B cell (primary cell): ENCODE results near the gene MTCL3.

Experiments used
- ATAC-seq: fragments of 200-7000 bp; cut with Tn5 transposase; one replicate; pipeline ENCODE4 v1.10.0; 2021; ENCODE audit warnings: low read depth, mild to moderate bottlenecking, moderate number of reproducible peaks, moderate library complexity
- CTCF ChIA-PET: fragments of 350-600 bp; sonication (Branson Sonifier 250); formaldehyde crosslinking; loops from one replicate; lab custom pipeline; 2021; ENCODE audit warnings: antibody characterized with exemption, inconsistent platforms; lab: Charles Lee
- POLR2A ChIA-PET: fragments of 350-600 bp; sonication (Branson Sonifier 250); formaldehyde crosslinking; loops from one replicate; lab custom pipeline; 2021; ENCODE audit warnings: antibody characterized with exemption; lab: Charles Lee
- DNase-seq: peaks from one replicate; pipeline ENCODE4 v3.0.0; 2013
- H2AFZ ChIP-seq: 2 replicates; pipeline ENCODE4 v1.6.1; 2012; ENCODE audit warnings: mild to moderate bottlenecking, low read depth, low read length; ENCODE audit not compliant: insufficient read depth, poor library complexity, severe bottlenecking
- H3K27ac ChIP-seq, 2 donors: 1 replicate in 1 of 2; 2 replicates in 1 of 2; pipeline ENCODE4 v1.5.1; 2012 to 2013; ENCODE audit warnings: low read length in 2 of 2, mild to moderate bottlenecking in 2 of 2, moderate library complexity in 1 of 2
- H3K27me3 ChIP-seq, 4 experiments: fragments of 200-600 bp in 1 of 4; sonication (generic) in 1 of 4; replicated peaks in 1 of 4; 1 replicate in 2 of 4; 2 replicates in 2 of 4; pipeline versions ENCODE4 v1.6.1 to v1.7.0; 2013 to 2016; ENCODE audit warnings: low read length in 3 of 4, mild to moderate bottlenecking in 2 of 4, mixed read lengths in 1 of 4, moderate library complexity in 1 of 4; ENCODE audit not compliant: insufficient read depth in 4 of 4, control insufficient read depth in 3 of 4; ENCODE audit errors: control extremely low read depth in 1 of 4
- H3K36me3 ChIP-seq, 2 experiments: replicated peaks in 1 of 2; 1 replicate in 1 of 2; 2 replicates in 1 of 2; pipeline versions ENCODE4 v1.6.1 to v1.7.1; 2013; ENCODE audit warnings: low read length in 1 of 2; ENCODE audit not compliant: insufficient read depth in 2 of 2, control insufficient read depth in 1 of 2; ENCODE audit errors: control extremely low read depth in 1 of 2, extremely low read depth in 1 of 2
- H3K4me1 ChIP-seq, 2 donors: fragments of 200-600 bp in 1 of 2; sonication (generic) in 1 of 2; 1 replicate in 1 of 2; 2 replicates in 1 of 2; pipeline versions ENCODE4 v1.5.1 to v1.6.1; 2013 to 2017; ENCODE audit warnings: low read length in 2 of 2; ENCODE audit not compliant: control insufficient read depth in 2 of 2, insufficient read depth in 2 of 2
- H3K4me2 ChIP-seq: replicated peaks from 2 replicates; pipeline ENCODE3; 2012; ENCODE audit warnings: mild to moderate bottlenecking, low read depth, low read length; ENCODE audit not compliant: poor library complexity, severe bottlenecking
- H3K4me3 ChIP-seq, 5 experiments: fragments of 200-600 bp in 1 of 5; sonication (generic) in 1 of 5; 1 replicate in 3 of 5; 2 replicates in 2 of 5; pipeline versions ENCODE4 v1.5.1 to v1.7.0; 2011 to 2016; ENCODE audit warnings: low read length in 4 of 5, mild to moderate bottlenecking in 4 of 5, low read depth in 2 of 5, control low read depth in 1 of 5, moderate library complexity in 1 of 5; ENCODE audit not compliant: insufficient read depth in 1 of 5; ENCODE audit errors: control extremely low read depth in 1 of 5, extremely low read depth in 1 of 5
- H3K79me2 ChIP-seq: fragments of 200-600 bp; sonication (generic); one replicate; pipeline ENCODE4 v1.6.0; 2016; ENCODE audit warnings: low read length; ENCODE audit not compliant: control insufficient read depth, insufficient read depth
- H3K9ac ChIP-seq: fragments of 200-600 bp; sonication (generic); 2 replicates; pipeline ENCODE4 v1.6.1; 2017; ENCODE audit warnings: mild to moderate bottlenecking, low read length, moderate library complexity
- H3K9me3 ChIP-seq, 3 donors: one replicate each; pipeline versions ENCODE4 v1.6.1 to v1.7.1; 2013; ENCODE audit warnings: low read length in 2 of 3; ENCODE audit not compliant: control insufficient read depth in 2 of 3, insufficient read depth in 1 of 3; ENCODE audit errors: control extremely low read depth in 1 of 3
- H4K20me1 ChIP-seq: 2 replicates; pipeline ENCODE4 v1.6.0; 2012; ENCODE audit warnings: mild to moderate bottlenecking, low read length; ENCODE audit not compliant: insufficient read depth, control insufficient read depth, poor library complexity, severe bottlenecking
- H3K27ac Mint-ChIP-seq: one replicate; pipeline ENCODE4 v1.8.0; 2021; ENCODE audit warnings: mixed read lengths
- H3K27me3 Mint-ChIP-seq: one replicate; pipeline ENCODE4 v1.8.0; 2021; ENCODE audit warnings: mixed read lengths
- H3K4me1 Mint-ChIP-seq: one replicate; pipeline ENCODE4 v1.8.0; 2021; ENCODE audit warnings: mixed read lengths
- H3K4me3 Mint-ChIP-seq: one replicate; pipeline ENCODE4 v1.8.0; 2021; ENCODE audit warnings: mixed read lengths
- H3K9me3 Mint-ChIP-seq: one replicate; pipeline ENCODE4 v1.8.0; 2022; ENCODE audit warnings: mixed read lengths; ENCODE audit not compliant: insufficient read depth
- EZH2 ChIP-seq: IDR thresholded peaks from 2 replicates; pipeline ENCODE4 v1.6.1; 2012; ENCODE audit warnings: borderline replicate concordance, low read depth, mild to moderate bottlenecking, moderate library complexity, low read length; ENCODE audit not compliant: insufficient read depth, poor library complexity, severe bottlenecking
- WGBS: methylation state at CpG from one replicate; pipeline ENCODE4 v1.1.5; 2013; ENCODE audit warnings: missing lambda C conversion rate; ENCODE audit not compliant: insufficient coverage; 5-methylcytosine and 5-hydroxymethylcytosine counted together
- intact Hi-C: fragments of 100-400 bp; cut with micrococcal nuclease; formaldehyde crosslinking; loops from one replicate; pipeline ENCODE4 v1.10.0; 2022
- TF ChIP-seq, protein P1 (sequence below): fragments of 200-600 bp; IDR thresholded peaks from one replicate; pipeline ENCODE4 v1.8.0; 2022; ENCODE audit warnings: antibody characterized with exemption, mild to moderate bottlenecking

Gene MTCL3

GRCh38 chr6:127515234-127515793, 3.8 kb downstream of the MTCL3 start:
- peak overlapping the region; percentile 90 for H3K4me3 Mint-ChIP-seq
- Histone ChIP-seq H3K36me3 (no peaks in the 10 kb centered on the region), H3K4me2 (peak overlapping the region; percentile 90), H2AFZ (peak overlapping the region; percentile 76), H3K27ac (no peak overlapping the region), H3K27me3 (peaks cover 2 to 58% (median 35%) of the 10 kb centered on the region in 4 experiments), H3K79me2 (no peaks in the 10 kb centered on the region), H4K20me1 (no peaks in the 10 kb centered on the region), H3K4me3 (peak overlapping the region in 4 of 5 experiments; percentile 52 to 72 (median 64)), H3K9me3 (peaks cover 0 to 8% (median 0%) of the 10 kb centered on the region in 3 donors), H3K9ac (peak overlapping the region; percentile 68), H3K4me1 (peaks cover 24 to 36% of the 10 kb centered on the region in 2 donors)
- no peak for TF ChIP-seq EZH2
- TF ChIP-seq, protein P1, sequence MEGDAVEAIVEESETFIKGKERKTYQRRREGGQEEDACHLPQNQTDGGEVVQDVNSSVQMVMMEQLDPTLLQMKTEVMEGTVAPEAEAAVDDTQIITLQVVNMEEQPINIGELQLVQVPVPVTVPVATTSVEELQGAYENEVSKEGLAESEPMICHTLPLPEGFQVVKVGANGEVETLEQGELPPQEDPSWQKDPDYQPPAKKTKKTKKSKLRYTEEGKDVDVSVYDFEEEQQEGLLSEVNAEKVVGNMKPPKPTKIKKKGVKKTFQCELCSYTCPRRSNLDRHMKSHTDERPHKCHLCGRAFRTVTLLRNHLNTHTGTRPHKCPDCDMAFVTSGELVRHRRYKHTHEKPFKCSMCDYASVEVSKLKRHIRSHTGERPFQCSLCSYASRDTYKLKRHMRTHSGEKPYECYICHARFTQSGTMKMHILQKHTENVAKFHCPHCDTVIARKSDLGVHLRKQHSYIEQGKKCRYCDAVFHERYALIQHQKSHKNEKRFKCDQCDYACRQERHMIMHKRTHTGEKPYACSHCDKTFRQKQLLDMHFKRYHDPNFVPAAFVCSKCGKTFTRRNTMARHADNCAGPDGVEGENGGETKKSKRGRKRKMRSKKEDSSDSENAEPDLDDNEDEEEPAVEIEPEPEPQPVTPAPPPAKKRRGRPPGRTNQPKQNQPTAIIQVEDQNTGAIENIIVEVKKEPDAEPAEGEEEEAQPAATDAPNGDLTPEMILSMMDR: no peak
- no peak for DNase-seq
- ChIA-PET CTCF (interaction anchor here (0.9 to 3.2 kb wide), 8 partner anchors 14 to 249 kb away, joined by 3 to 20 read pairs (median 5); partner anchors contain the start of gene RNF146), POLR2A (no interaction called here)
- H3K27me3 Mint-ChIP-seq: peaks cover 46% of the 10 kb centered on the region
- WGBS: under 1% methylated on average over 36 of the region's 38 CpGs
- peak; percentile 16 for ATAC-seq
- no peaks in the 10 kb centered on the region for H3K9me3 Mint-ChIP-seq
- peak overlapping the region; percentile 41 for H3K27ac Mint-ChIP-seq
- intact Hi-C loops: loop anchor here (5.0 kb wide), 2 partner anchors 173 to 213 kb away; partner anchors contain the start of gene ECHDC1
- peaks cover 23% of the 10 kb centered on the region for H3K4me1 Mint-ChIP-seq

DNA sequence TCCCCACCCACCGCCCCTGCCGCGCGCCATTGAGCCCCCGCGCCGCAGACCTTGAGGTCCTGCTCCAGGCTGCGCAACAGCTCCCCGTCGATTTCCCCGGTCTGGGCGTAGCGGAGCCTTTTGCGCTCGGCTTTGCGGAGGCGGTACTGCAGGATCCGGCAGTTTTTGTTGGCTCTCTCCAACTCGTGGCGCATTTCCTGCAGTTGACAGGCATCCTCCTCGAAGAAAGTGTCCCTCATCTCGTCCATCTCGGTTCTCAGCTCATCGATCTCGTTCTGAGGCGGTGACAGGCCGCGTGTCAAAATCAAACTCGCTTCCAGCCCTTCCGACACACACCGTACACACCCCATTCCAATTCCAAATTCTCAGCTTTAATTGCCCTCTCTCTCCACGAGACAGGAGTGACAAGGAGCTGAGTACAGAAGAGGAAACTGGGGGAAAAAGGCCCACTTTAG, 4.3 kb downstream of the MTCL3 start:
- H3K9ac ChIP-seq: peak overlapping the region; percentile 68
- peaks cover 0 to 8% (median 0%) of the 10 kb centered on the region in 3 donors for H3K9me3 ChIP-seq
- ATAC-seq (no peak), DNase-seq (peak; percentile 25)
- H3K27me3 ChIP-seq: peaks cover 2 to 54% (median 30%) of the 10 kb centered on the region in 4 experiments
- Mint-ChIP-seq H3K4me3 (peak overlapping the region; percentile 90), H3K27me3 (peaks cover 43% of the 10 kb centered on the region), H3K9me3 (no peaks in the 10 kb centered on the region), H3K4me1 (peaks cover 23% of the 10 kb centered on the region), H3K27ac (peak overlapping the region; percentile 11)
- H3K79me2 ChIP-seq: no peaks in the 10 kb centered on the region
- no peak overlapping the region for H3K27ac ChIP-seq
- H3K4me1 ChIP-seq: peaks cover 24 to 36% of the 10 kb centered on the region in 2 donors
- intact Hi-C loops: loop anchor here (5.0 kb wide), 2 partner anchors 172 to 212 kb away; partner anchors contain the start of gene ECHDC1
- CTCF ChIA-PET: interaction anchor here (1.1 to 3.2 kb wide), 4 partner anchors 13 to 248 kb away, joined by 3 to 20 read pairs (median 12); partner anchors contain the start of gene RNF146
- H3K36me3 ChIP-seq: no peaks in the 10 kb centered on the region
- peak overlapping the region in 3 of 5 experiments; percentile 58 to 72 (median 70) for H3K4me3 ChIP-seq
- POLR2A ChIA-PET: no interaction called here
- TF ChIP-seq, protein P1: no peak
- no peak for TF ChIP-seq EZH2
- no peaks in the 10 kb centered on the region for H4K20me1 ChIP-seq
- H2AFZ ChIP-seq: peak overlapping the region; percentile 76
- 16% methylated on average over 26 of the region's 32 CpGs for whole genome bisulfite sequencing
- peak overlapping the region; percentile 90 for H3K4me2 ChIP-seq
